Measurements from ENCODE around the gene SELENOT.

Gene SELENOT

GRCh38 chr3:150603153-150603979 is at the start of gene SELENOT:
SELENOT (plus strand) TSS chr3:150603321; CDS start chr3:150603363, 42 bp downstream.
- peak within 1 kb of the TSS; percentile 93 for H3K27ac ChIP-seq

GRCh38 chr3:150555859-150556436 is 47.2 kb upstream of the SELENOT start:
- no peak overlapping the region for H3K27ac ChIP-seq
- TF ChIP-seq ZFX (IDR thresholded peaks at IDR 0.05) (no peak), CTCF (conservative IDR thresholded peaks at IDR 0.05) (no peak)

More at GRCh38 chr3:150603153-150603979, at the start of gene SELENOT:
- TF ChIP-seq ZFX (IDR thresholded peaks at IDR 0.05) = peak; percentile 100
- TF ChIP-seq CTCF (conservative IDR thresholded peaks at IDR 0.05) = peak; percentile 49

GRCh38 chr3:150556792-150557191 is 46.3 kb upstream of the SELENOT start:
- no peak for TF ChIP-seq CTCF (conservative IDR thresholded peaks at IDR 0.05)
- no peak for TF ChIP-seq ZFX (IDR thresholded peaks at IDR 0.05)
- H3K27ac ChIP-seq = no peak overlapping the region

- no peak overlapping the region for H3K27ac ChIP-seq
- TF ChIP-seq ZFX (IDR thresholded peaks at IDR 0.05) (no peak), CTCF (conservative IDR thresholded peaks at IDR 0.05) (no peak)
Observed at GRCh38 chr3:150557725-150558124, 45.4 kb upstream of the SELENOT start.

GRCh38 chr3:150564243-150564642 is 38.9 kb upstream of the SELENOT start:
- H3K27ac ChIP-seq = no peak overlapping the region
- TF ChIP-seq ZFX (IDR thresholded peaks at IDR 0.05) (no peak), CTCF (conservative IDR thresholded peaks at IDR 0.05) (no peak)

GRCh38 chr3:150567328-150567727 is 35.8 kb upstream of the SELENOT start:
- TF ChIP-seq CTCF (conservative IDR thresholded peaks at IDR 0.05) (no peak), ZFX (IDR thresholded peaks at IDR 0.05) (no peak)
- H3K27ac ChIP-seq = no peak overlapping the region

GRCh38 chr3:150577855-150578254 is 25.3 kb upstream of the SELENOT start:
- no peak overlapping the region for H3K27ac ChIP-seq
- TF ChIP-seq ZFX (IDR thresholded peaks at IDR 0.05) (no peak), CTCF (conservative IDR thresholded peaks at IDR 0.05) (peak; percentile 21)

Measured in C4-2B (cell line).